Measurements from ENCODE around the gene PICALM.
A peak's percentile ranks its signal among the peaks of the same experiment; 100 is the strongest.
"Not testable (repeated sequence)": the region's sequence is repeated elsewhere in the genome, so short reads cannot be mapped to it uniquely, and the experiment has no call there.

The PICALM gene

DNA sequence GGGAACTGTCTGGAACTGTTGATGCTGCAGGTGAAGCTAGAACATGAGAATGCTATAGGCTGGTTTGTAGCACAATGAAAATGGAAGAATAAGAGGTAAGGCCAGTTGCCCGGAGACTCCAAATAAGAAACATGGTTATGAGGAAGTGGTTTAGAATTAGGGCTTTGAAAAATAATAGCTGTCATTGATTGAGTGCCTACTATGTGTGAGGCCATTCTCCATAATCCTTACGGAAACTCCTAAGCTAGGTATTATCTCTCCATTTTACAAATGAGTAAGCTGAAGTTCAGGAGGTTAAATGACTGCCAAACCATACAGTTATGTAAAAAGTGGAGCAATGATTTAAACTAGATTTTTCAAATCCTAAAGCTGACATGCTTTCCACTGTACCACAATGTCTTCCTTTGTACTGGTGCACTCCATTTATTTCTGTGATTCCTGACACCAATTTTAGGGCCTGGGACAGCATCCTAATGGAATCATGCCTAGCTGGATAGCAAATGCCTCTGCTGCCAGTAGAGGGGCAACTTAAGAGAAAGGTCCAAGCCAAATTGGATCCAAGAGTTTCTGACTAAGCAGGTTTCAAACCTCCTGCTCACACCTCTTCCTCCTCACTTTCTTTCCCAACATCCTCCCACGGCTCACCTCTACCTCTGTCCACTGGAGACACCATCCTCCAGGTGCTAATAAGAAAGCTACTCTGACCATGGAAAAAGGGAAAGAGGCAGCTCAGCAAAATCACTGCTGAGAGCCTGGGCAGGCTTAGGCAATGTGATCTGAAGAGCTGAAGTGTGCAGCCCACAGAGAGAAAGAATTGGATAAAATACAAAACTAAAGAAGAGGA is 46.9 kb upstream of the PICALM start:
- no peaks in the 10 kb centered on the region for H3K27me3 ChIP-seq (replicated peaks; ENCODE audit: control insufficient read depth, insufficient read depth, low read length)
- DNase-seq (ENCODE audit: extremely low read depth, insufficient read length) = no peak
- no peaks in the 10 kb centered on the region for H3K36me3 ChIP-seq (ENCODE audit: control insufficient read depth, insufficient read depth, low read length)
- TF ChIP-seq, protein P1, sequence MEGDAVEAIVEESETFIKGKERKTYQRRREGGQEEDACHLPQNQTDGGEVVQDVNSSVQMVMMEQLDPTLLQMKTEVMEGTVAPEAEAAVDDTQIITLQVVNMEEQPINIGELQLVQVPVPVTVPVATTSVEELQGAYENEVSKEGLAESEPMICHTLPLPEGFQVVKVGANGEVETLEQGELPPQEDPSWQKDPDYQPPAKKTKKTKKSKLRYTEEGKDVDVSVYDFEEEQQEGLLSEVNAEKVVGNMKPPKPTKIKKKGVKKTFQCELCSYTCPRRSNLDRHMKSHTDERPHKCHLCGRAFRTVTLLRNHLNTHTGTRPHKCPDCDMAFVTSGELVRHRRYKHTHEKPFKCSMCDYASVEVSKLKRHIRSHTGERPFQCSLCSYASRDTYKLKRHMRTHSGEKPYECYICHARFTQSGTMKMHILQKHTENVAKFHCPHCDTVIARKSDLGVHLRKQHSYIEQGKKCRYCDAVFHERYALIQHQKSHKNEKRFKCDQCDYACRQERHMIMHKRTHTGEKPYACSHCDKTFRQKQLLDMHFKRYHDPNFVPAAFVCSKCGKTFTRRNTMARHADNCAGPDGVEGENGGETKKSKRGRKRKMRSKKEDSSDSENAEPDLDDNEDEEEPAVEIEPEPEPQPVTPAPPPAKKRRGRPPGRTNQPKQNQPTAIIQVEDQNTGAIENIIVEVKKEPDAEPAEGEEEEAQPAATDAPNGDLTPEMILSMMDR (IDR thresholded peaks at IDR 0.05; ENCODE audit: insufficient read depth, low read length, poor library complexity, severe bottlenecking) = peak; percentile 13
- peak overlapping the region; percentile 39; the same call in 1 of the 2 replicates for H3K4me3 ChIP-seq (replicated peaks; ENCODE audit: low read depth, low read length)

GRCh38 chr11:86108890-86109638 is 40.2 kb upstream of the PICALM start:
- Histone ChIP-seq H3K36me3 (ENCODE audit: control insufficient read depth, insufficient read depth, low read length) (no peaks in the 10 kb centered on the region), H3K27me3 (replicated peaks; ENCODE audit: control insufficient read depth, insufficient read depth, low read length) (no peaks in the 10 kb centered on the region), H3K4me3 (replicated peaks; ENCODE audit: low read depth, low read length) (no peak overlapping the region)
- no peak for DNase-seq (ENCODE audit: extremely low read depth, insufficient read length)
- TF ChIP-seq, protein P1 (IDR thresholded peaks at IDR 0.05; ENCODE audit: insufficient read depth, low read length, poor library complexity, severe bottlenecking) = no peak

DNA sequence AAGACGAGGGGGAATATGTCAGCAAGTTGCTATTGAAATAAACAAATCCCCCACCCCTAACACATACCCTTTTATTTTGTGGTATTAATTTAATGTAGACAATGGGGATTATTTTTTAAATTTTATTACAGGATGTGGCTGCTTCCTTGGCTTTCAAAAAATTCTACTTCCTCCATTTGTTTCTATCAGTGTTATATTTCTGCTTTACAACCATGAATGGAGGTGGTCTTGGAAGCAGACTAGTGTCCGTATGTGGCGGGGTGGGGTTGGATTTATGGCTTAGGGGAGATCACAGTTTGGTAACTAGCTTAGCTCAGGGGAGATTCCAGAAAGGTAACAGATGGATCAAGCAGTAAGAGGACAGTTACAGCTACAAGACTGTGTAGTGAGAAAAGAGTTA is 39.3 kb upstream of the PICALM start:
- TF ChIP-seq, protein P1 (IDR thresholded peaks at IDR 0.05; ENCODE audit: insufficient read depth, low read length, poor library complexity, severe bottlenecking) = no peak
- H3K27me3 ChIP-seq (replicated peaks; ENCODE audit: control insufficient read depth, insufficient read depth, low read length) = no peaks in the 10 kb centered on the region
- DNase-seq (ENCODE audit: extremely low read depth, insufficient read length) = no peak
- no peak overlapping the region for H3K4me3 ChIP-seq (replicated peaks; ENCODE audit: low read depth, low read length)
- H3K36me3 ChIP-seq (ENCODE audit: control insufficient read depth, insufficient read depth, low read length) = no peaks in the 10 kb centered on the region

- Histone ChIP-seq H3K27me3 (replicated peaks; ENCODE audit: control insufficient read depth, insufficient read depth, low read length) (no peaks in the 10 kb centered on the region), H3K36me3 (ENCODE audit: control insufficient read depth, insufficient read depth, low read length) (no peaks in the 10 kb centered on the region), H3K4me3 (replicated peaks; ENCODE audit: low read depth, low read length) (no peak overlapping the region)
- TF ChIP-seq, protein P1 (IDR thresholded peaks at IDR 0.05; ENCODE audit: insufficient read depth, low read length, poor library complexity, severe bottlenecking) = no peak
- DNase-seq (ENCODE audit: extremely low read depth, insufficient read length) = no peak
Observed at GRCh38 chr11:86106916-86107315, 38.0 kb upstream of the PICALM start.

DNA sequence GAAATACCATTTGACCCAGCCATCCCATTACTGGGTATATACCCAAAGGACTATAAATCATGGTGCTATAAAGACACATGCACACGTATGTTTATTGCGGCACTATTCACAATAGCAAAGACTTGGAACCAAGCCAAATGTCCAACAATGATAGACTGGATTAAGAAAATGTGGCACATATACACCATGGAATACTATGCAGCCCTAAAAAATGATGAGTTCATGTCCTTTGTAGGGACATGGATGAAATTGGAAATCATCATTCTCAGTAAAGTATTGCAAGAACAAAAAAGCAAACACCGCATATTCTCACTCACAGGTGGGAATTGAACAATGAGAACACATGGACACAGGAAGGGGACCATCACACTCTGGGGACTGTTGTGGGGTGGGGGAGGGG is 37.1 kb upstream of the PICALM start:
- H3K4me3 ChIP-seq (replicated peaks; ENCODE audit: low read depth, low read length) = not testable (repeated sequence)

DNA sequence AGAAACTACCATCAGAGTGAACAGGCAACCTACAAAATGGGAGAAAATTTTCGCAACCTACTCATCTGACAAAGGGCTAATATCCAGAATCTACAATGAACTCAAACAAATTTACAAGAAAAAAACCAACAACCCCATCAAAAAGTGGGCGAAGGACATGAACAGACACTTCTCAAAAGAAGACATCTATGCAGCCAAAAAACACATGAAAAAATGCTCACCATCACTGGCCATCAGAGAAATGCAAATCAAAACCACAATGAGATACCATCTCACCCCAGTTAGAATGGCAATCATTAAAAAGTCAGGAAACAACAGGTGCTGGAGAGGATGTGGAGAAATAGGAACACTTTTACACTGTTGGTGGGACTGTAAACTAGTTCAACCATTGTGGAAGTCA is 36.7 kb upstream of the PICALM start:
- not testable (repeated sequence) for H3K27me3 ChIP-seq (replicated peaks; ENCODE audit: control insufficient read depth, insufficient read depth, low read length); H3K36me3 ChIP-seq (ENCODE audit: control insufficient read depth, insufficient read depth, low read length); DNase-seq (ENCODE audit: extremely low read depth, insufficient read length); H3K4me3 ChIP-seq (replicated peaks; ENCODE audit: low read depth, low read length)

More for the DNA sequence above, 37.1 kb upstream of the PICALM start:
- not testable (repeated sequence) for H3K36me3 ChIP-seq (ENCODE audit: control insufficient read depth, insufficient read depth, low read length); DNase-seq (ENCODE audit: extremely low read depth, insufficient read length); H3K27me3 ChIP-seq (replicated peaks; ENCODE audit: control insufficient read depth, insufficient read depth, low read length)
